ENCODE measurements around the gene IQCE. TPM values are rescaled to one million over a fixed set of nuclear protein-coding genes. Genes with fewer than 3 reads are reported as not detected.

The IQCE gene
- total RNA-seq, 1 donor from 2014 or later: 29.6 TPM

DNA sequence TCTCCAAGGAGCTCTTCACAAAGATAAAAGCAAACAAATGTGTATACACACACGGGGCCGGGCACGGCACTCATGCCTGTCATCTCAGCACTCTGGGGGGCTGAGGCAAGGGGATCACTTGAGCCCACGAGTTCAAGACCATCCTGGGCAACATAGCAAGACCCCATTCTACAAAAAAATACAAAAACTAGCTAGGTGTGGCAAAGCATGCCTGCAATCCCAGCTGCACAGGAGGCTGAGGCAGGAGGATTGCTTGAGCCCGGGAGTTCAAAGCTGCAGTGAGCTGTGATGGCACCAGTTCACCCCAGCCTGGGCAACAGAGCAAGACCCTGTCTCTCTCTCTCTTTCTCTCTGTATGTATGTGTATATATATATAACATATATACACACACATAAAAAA, 95.3 kb downstream of the IQCE start:
- H3K4me3 Mint-ChIP-seq: no peak overlapping the region
- H3K9me3 Mint-ChIP-seq: no peaks in the 10 kb centered on the region
- no peak overlapping the region for H3K27ac Mint-ChIP-seq
- TF ChIP-seq, protein P1, sequence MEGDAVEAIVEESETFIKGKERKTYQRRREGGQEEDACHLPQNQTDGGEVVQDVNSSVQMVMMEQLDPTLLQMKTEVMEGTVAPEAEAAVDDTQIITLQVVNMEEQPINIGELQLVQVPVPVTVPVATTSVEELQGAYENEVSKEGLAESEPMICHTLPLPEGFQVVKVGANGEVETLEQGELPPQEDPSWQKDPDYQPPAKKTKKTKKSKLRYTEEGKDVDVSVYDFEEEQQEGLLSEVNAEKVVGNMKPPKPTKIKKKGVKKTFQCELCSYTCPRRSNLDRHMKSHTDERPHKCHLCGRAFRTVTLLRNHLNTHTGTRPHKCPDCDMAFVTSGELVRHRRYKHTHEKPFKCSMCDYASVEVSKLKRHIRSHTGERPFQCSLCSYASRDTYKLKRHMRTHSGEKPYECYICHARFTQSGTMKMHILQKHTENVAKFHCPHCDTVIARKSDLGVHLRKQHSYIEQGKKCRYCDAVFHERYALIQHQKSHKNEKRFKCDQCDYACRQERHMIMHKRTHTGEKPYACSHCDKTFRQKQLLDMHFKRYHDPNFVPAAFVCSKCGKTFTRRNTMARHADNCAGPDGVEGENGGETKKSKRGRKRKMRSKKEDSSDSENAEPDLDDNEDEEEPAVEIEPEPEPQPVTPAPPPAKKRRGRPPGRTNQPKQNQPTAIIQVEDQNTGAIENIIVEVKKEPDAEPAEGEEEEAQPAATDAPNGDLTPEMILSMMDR (IDR thresholded peaks at IDR 0.05; ENCODE audit: unreplicated experiment): no peak
- DNase-seq (ENCODE audit: low spot score in 2 of 2, unreplicated experiment in 2 of 2): no peak
- no peaks in the 10 kb centered on the region for H3K27me3 Mint-ChIP-seq (ENCODE audit: low read depth)
- H3K4me1 Mint-ChIP-seq: no peaks in the 10 kb centered on the region
- peaks cover 11% of the 10 kb centered on the region for H3K36me3 Mint-ChIP-seq

GRCh38 chr7:2655870-2656614, 97.3 kb downstream of the IQCE start:
- H3K4me1 Mint-ChIP-seq: no peaks in the 10 kb centered on the region

GRCh38 chr7:2657208-2657607, 98.4 kb downstream of the IQCE start:
- H3K27ac Mint-ChIP-seq: no peak overlapping the region
- no peaks in the 10 kb centered on the region for H3K4me1 Mint-ChIP-seq
- no peak overlapping the region for H3K4me3 Mint-ChIP-seq
- H3K27me3 Mint-ChIP-seq (ENCODE audit: low read depth): no peaks in the 10 kb centered on the region
- TF ChIP-seq, protein P1 (IDR thresholded peaks at IDR 0.05; ENCODE audit: unreplicated experiment): no peak
- H3K36me3 Mint-ChIP-seq: peaks cover 5% of the 10 kb centered on the region
- DNase-seq (ENCODE audit: low spot score in 2 of 2, unreplicated experiment in 2 of 2): no peak
- no peaks in the 10 kb centered on the region for H3K9me3 Mint-ChIP-seq

More at GRCh38 chr7:2655870-2656614, 97.3 kb downstream of the IQCE start:
- Mint-ChIP-seq H3K36me3 (peaks cover 5% of the 10 kb centered on the region), H3K9me3 (no peaks in the 10 kb centered on the region), H3K27ac (no peak overlapping the region), H3K27me3 (ENCODE audit: low read depth) (no peaks in the 10 kb centered on the region), H3K4me3 (no peak overlapping the region)
- TF ChIP-seq, protein P1 (IDR thresholded peaks at IDR 0.05; ENCODE audit: unreplicated experiment): no peak
- no peak for DNase-seq (ENCODE audit: low spot score in 2 of 2, unreplicated experiment in 2 of 2)

DNA sequence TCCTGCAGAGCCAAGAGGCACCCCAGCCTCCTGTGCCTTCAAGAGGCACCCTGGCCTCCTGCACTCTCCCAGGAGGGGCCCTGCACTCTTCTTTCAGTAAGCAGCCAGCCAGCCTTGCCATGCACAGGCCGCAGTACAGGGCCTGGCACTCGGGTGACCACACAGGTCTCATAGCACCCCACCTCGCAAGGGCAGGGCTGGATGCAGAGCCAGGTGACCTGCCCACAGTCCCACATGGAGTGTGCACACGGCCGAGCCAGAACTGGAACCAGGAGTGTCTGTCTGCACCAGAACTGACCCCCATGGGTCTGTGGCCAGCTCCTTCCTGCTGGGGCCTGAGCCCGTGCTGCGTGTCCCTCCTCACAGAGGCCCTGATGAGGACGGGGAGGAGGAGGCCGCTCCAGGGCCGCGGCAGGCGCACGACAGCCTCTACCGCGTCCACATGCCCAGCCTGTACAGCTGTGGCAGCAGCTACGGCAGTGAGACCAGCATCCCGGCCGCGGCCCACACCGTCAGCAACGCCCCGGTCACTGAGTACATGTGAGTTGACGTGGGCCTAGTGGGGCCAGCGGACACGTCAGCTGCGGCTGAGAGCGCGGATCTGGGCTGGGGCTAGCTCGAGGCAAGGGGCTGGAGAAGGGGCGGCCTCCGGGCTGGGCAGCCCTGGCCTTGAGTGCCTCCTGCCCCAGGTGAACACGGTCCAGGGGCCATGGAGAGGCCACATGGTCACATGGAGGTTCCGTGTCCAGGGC, 99.3 kb downstream of the IQCE start:
- Mint-ChIP-seq H3K27me3 (ENCODE audit: low read depth) (no peaks in the 10 kb centered on the region), H3K4me1 (no peaks in the 10 kb centered on the region), H3K9me3 (no peaks in the 10 kb centered on the region), H3K36me3 (peaks cover 8% of the 10 kb centered on the region), H3K4me3 (no peak overlapping the region), H3K27ac (no peak overlapping the region)
- DNase-seq (ENCODE audit: low spot score in 2 of 2, unreplicated experiment in 2 of 2): no peak
- TF ChIP-seq, protein P1 (IDR thresholded peaks at IDR 0.05; ENCODE audit: unreplicated experiment): no peak

GRCh38 chr7:2658941-2659340, 100.2 kb downstream of the IQCE start:
- H3K36me3 Mint-ChIP-seq: peaks cover 8% of the 10 kb centered on the region
- H3K9me3 Mint-ChIP-seq: no peaks in the 10 kb centered on the region
- H3K4me3 Mint-ChIP-seq: no peak overlapping the region
- no peaks in the 10 kb centered on the region for H3K27me3 Mint-ChIP-seq (ENCODE audit: low read depth)
- no peak for DNase-seq (ENCODE audit: low spot score in 2 of 2, unreplicated experiment in 2 of 2)
- TF ChIP-seq, protein P1 (IDR thresholded peaks at IDR 0.05; ENCODE audit: unreplicated experiment): no peak
- no peak overlapping the region for H3K27ac Mint-ChIP-seq
- no peaks in the 10 kb centered on the region for H3K4me1 Mint-ChIP-seq
